SK-N-SH (cell line): ENCODE measurements around the gene DPEP1.

Experiments used
- CTCF ChIP-seq: fragments of 200-600 bp; sonication (generic); IDR thresholded peaks from 2 replicates; pipeline ENCODE4 v1.6.1; 2017; ENCODE audit warnings: antibody characterized with exemption, mild to moderate bottlenecking, moderate library complexity
- EP300 ChIP-seq, 2 experiments: IDR thresholded peaks; 2 replicates each; pipeline versions ENCODE4 v1.4.0 to v1.6.1; 2012; ENCODE audit warnings: borderline replicate concordance in 1 of 2, low read depth in 1 of 2, low read length in 1 of 2
- FOXM1 ChIP-seq: IDR thresholded peaks from 2 replicates; pipeline ENCODE4 v1.4.0; 2012; ENCODE audit warnings: low read depth, mild to moderate bottlenecking
- PBX3 ChIP-seq: IDR thresholded peaks from 2 replicates; pipeline ENCODE4; 2012
- TCF12 ChIP-seq: IDR thresholded peaks from 2 replicates; pipeline ENCODE4 v1.4.0; 2012
- TEAD4 ChIP-seq: IDR thresholded peaks from 2 replicates; pipeline ENCODE4 v1.4.0; 2012; ENCODE audit warnings: mild to moderate bottlenecking, borderline replicate concordance; ENCODE audit not compliant: insufficient read depth
- TF ChIP-seq, protein P1 (sequence below): IDR thresholded peaks from 2 replicates; pipeline ENCODE4 v1.4.0; 2012; ENCODE audit warnings: low read depth

- no peak for TF ChIP-seq TCF12
- TF ChIP-seq TEAD4 = no peak
- TF ChIP-seq CTCF = no peak
- no peak for TF ChIP-seq EP300 (IDR thresholded peaks at IDR 0.05; ENCODE audit: borderline replicate concordance in 1 of 2, low read depth in 1 of 2, low read length in 1 of 2)
- TF ChIP-seq, protein P1, sequence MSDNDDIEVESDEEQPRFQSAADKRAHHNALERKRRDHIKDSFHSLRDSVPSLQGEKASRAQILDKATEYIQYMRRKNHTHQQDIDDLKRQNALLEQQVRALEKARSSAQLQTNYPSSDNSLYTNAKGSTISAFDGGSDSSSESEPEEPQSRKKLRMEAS = no peak
- TF ChIP-seq PBX3 = no peak
- no peak for TF ChIP-seq FOXM1
Measured at GRCh38 chr16:89572073-89572484, 41.4 kb upstream of the DPEP1 start.
